H9 (cell line): ENCODE measurements around the gene IGSF9B. TPM values are rescaled to one million over a fixed set of nuclear protein-coding genes. Genes with fewer than 3 reads are reported as not detected.

Experiments
- DNase-seq: peaks from one replicate; pipeline ENCODE4 v3.0.0-alpha.2; 2017
- H2AFZ ChIP-seq: one replicate; pipeline ENCODE4 v1.6.1; 2013; ENCODE audit warnings: mild to moderate bottlenecking, low read length, control low read depth, moderate library complexity
- H2AK5ac ChIP-seq: 2 replicates; pipeline ENCODE4 v1.6.1; 2013; ENCODE audit warnings: low read length, control low read depth, mixed read lengths; ENCODE audit not compliant: insufficient read length
- H2BK120ac ChIP-seq: one replicate; pipeline ENCODE4 v1.6.1; 2013; ENCODE audit warnings: low read depth, mild to moderate bottlenecking, low read length, control low read depth, inconsistent platforms; ENCODE audit not compliant: poor library complexity, severe bottlenecking
- H2BK12ac ChIP-seq: 2 replicates; pipeline ENCODE4 v1.6.1; 2013; ENCODE audit warnings: low read length, control low read depth, mixed read lengths, low read depth; ENCODE audit not compliant: insufficient read length
- H2BK15ac ChIP-seq: 2 replicates; pipeline ENCODE4 v1.6.1; 2013; ENCODE audit warnings: low read depth, low read length, control low read depth
- H2BK20ac ChIP-seq: one replicate; pipeline ENCODE4 v1.6.1; 2013; ENCODE audit warnings: low read depth, mild to moderate bottlenecking, low read length, control low read depth, inconsistent platforms; ENCODE audit not compliant: poor library complexity, severe bottlenecking
- H2BK5ac ChIP-seq: 2 replicates; pipeline ENCODE4 v1.6.1; 2013; ENCODE audit warnings: low read length, control low read depth, mixed read lengths; ENCODE audit not compliant: insufficient read length
- H3K14ac ChIP-seq: 2 replicates; pipeline ENCODE4 v1.6.1; 2013; ENCODE audit warnings: low read length, control low read depth; ENCODE audit not compliant: insufficient read depth
- H3K18ac ChIP-seq: 2 replicates; pipeline ENCODE4 v1.6.1; 2013; ENCODE audit warnings: low read depth, mild to moderate bottlenecking, mixed read lengths, low read length, control low read depth; ENCODE audit not compliant: insufficient read length
- H3K23ac ChIP-seq: 2 replicates; pipeline ENCODE4 v1.6.1; 2013; ENCODE audit warnings: low read length, control low read depth, mixed read lengths, low read depth; ENCODE audit not compliant: insufficient read length
- H3K23me2 ChIP-seq: 2 replicates; pipeline ENCODE4 v1.6.1; 2013; ENCODE audit warnings: low read depth, mild to moderate bottlenecking, mixed read lengths, low read length, control low read depth; ENCODE audit not compliant: insufficient read length, poor library complexity, severe bottlenecking
- H3K27ac ChIP-seq: 2 replicates; pipeline ENCODE4 v1.5.1; 2013; ENCODE audit warnings: low read length, control low read depth, mixed read lengths, low read depth; ENCODE audit not compliant: insufficient read length
- H3K27me3 ChIP-seq: 2 replicates; pipeline ENCODE4 v1.6.1; 2013; ENCODE audit warnings: low read length, control low read depth, inconsistent platforms; ENCODE audit not compliant: insufficient read depth
- H3K4ac ChIP-seq: 2 replicates; pipeline ENCODE4 v1.6.1; 2013; ENCODE audit warnings: low read depth, mild to moderate bottlenecking, control low read depth, inconsistent platforms, low read length, moderate library complexity
- H3K4me1 ChIP-seq: 2 replicates; pipeline ENCODE4 v1.6.1; 2013; ENCODE audit warnings: low read length, control low read depth, inconsistent platforms; ENCODE audit not compliant: insufficient read depth
- H3K4me2 ChIP-seq: 2 replicates; pipeline ENCODE4 v1.6.1; 2013; ENCODE audit warnings: low read length, control low read depth, mixed read lengths; ENCODE audit not compliant: insufficient read length, insufficient read depth
- H3K56ac ChIP-seq: 2 replicates; pipeline ENCODE4 v1.6.1; 2013; ENCODE audit warnings: low read depth, mild to moderate bottlenecking, mixed read lengths, low read length, control low read depth; ENCODE audit not compliant: insufficient read length
- H3K79me1 ChIP-seq: 2 replicates; pipeline ENCODE4 v1.6.1; 2013; ENCODE audit warnings: low read depth, mild to moderate bottlenecking, moderate library complexity, low read length, control low read depth, inconsistent platforms; ENCODE audit not compliant: insufficient read depth, poor library complexity, severe bottlenecking
- H3K79me2 ChIP-seq: 2 replicates; pipeline ENCODE4 v1.6.1; 2013; ENCODE audit warnings: low read length, control low read depth, inconsistent platforms; ENCODE audit not compliant: insufficient read depth
- H3K9ac ChIP-seq: 2 replicates; pipeline ENCODE4 v1.6.1; 2013; ENCODE audit warnings: low read length, control low read depth, mixed read lengths; ENCODE audit not compliant: insufficient read length; ENCODE audit errors: extremely low read depth
- H3K9me3 ChIP-seq: one replicate; pipeline ENCODE4 v1.6.1; 2013; ENCODE audit warnings: low read depth, low read length, inconsistent platforms; ENCODE audit not compliant: control insufficient read depth
- H3T11ph ChIP-seq: one replicate; pipeline ENCODE4 v1.6.1; 2013; ENCODE audit warnings: mild to moderate bottlenecking, low read length, control low read depth, inconsistent platforms
- H4K20me1 ChIP-seq: one replicate; pipeline ENCODE4 v1.6.1; 2013; ENCODE audit not compliant: control insufficient read depth, insufficient read length, insufficient read depth
- H4K5ac ChIP-seq: 2 replicates; pipeline ENCODE4 v1.6.1; 2013; ENCODE audit warnings: low read depth, mild to moderate bottlenecking, mixed read lengths, low read length, control low read depth; ENCODE audit not compliant: insufficient read length
- H4K8ac ChIP-seq: replicated peaks from 2 replicates; pipeline ENCODE4 v1.6.1; 2013; ENCODE audit warnings: low read length, control low read depth, mixed read lengths, low read depth; ENCODE audit not compliant: insufficient read length
- H4K91ac ChIP-seq: 2 replicates; pipeline ENCODE4 v1.6.1; 2013; ENCODE audit warnings: low read depth, mild to moderate bottlenecking, moderate library complexity, mixed read lengths, low read length, control low read depth; ENCODE audit not compliant: insufficient read length
- H3K27ac Mint-ChIP-seq, 3 experiments: 2 replicates in 2 of 3; 3 replicates in 1 of 3; pipeline ENCODE4 v1.8.0; 2020 to 2021; ENCODE audit warnings: mixed read lengths in 3 of 3, mild to moderate bottlenecking in 1 of 3, moderate library complexity in 1 of 3
- H3K27me3 Mint-ChIP-seq: 2 replicates; pipeline ENCODE4 v1.8.0; 2021; ENCODE audit warnings: low read depth, mild to moderate bottlenecking, moderate library complexity, mixed read lengths
- H3K36me3 Mint-ChIP-seq, 3 experiments: 2 replicates in 2 of 3; 3 replicates in 1 of 3; pipeline ENCODE4 v1.8.0; 2020 to 2021; ENCODE audit warnings: low read depth in 3 of 3, mixed read lengths in 3 of 3; ENCODE audit not compliant: insufficient read depth in 1 of 3
- H3K4me1 Mint-ChIP-seq, 2 experiments: 2 replicates each; pipeline ENCODE4 v1.8.0; 2020; ENCODE audit warnings: mixed read lengths in 2 of 2
- H3K4me3 Mint-ChIP-seq, 2 experiments: 2 replicates in 1 of 2; 3 replicates in 1 of 2; pipeline ENCODE4 v1.8.0; 2020 to 2021; ENCODE audit warnings: mild to moderate bottlenecking in 2 of 2, mixed read lengths in 2 of 2, moderate library complexity in 1 of 2
- H3K9me3 Mint-ChIP-seq, 2 experiments: 2 replicates in 1 of 2; 3 replicates in 1 of 2; pipeline ENCODE4 v1.8.0; 2020; ENCODE audit warnings: mild to moderate bottlenecking in 2 of 2, mixed read lengths in 2 of 2, moderate library complexity in 1 of 2
- CTCF ChIP-seq: fragments of 200-600 bp; sonication (generic); conservative IDR thresholded peaks from 3 replicates; pipeline ENCODE4 v1.8.0; 2021; ENCODE audit warnings: antibody characterized with exemption, mild to moderate bottlenecking
- WGBS: extraction: QIAGEN DNeasy Blood & Tissue Kit; methylation state at CpG from one replicate; pipeline ENCODE4 v1.1.7; 2013; ENCODE audit warnings: missing lambda C conversion rate, low lambda C conversion rate, mixed read lengths; ENCODE audit not compliant: insufficient read length; ENCODE audit errors: extremely low coverage; 5-methylcytosine and 5-hydroxymethylcytosine counted together
- total RNA-seq: library from RNA; stranded (reverse); gene quantifications from 2 replicates; pipeline ENCODE4 v1.2.1, GENCODE V29; 2021

Gene IGSF9B
- total RNA-seq, 1 experiment from 2014 or later: 25.7 TPM

- H3K36me3 Mint-ChIP-seq: peaks cover 42 to 48% (median 48%) of the 10 kb centered on the region in 3 experiments
- H4K20me1 ChIP-seq: peaks cover 5% of the 10 kb centered on the region
- H3K27me3 Mint-ChIP-seq: no peaks in the 10 kb centered on the region; the same call in 1 of the 2 replicates
- H3K79me2 ChIP-seq: no peaks in the 10 kb centered on the region
- H3K56ac ChIP-seq: no peak overlapping the region
- H3K4me3 Mint-ChIP-seq: peak overlapping the region in 1 of 2 experiments; percentile 7; a peak in 1 of 5 replicates
- DNase-seq: no peak
- no peaks in the 10 kb centered on the region for H3K23me2 ChIP-seq
- H2BK12ac ChIP-seq: no peak overlapping the region
- no peak overlapping the region for H2BK20ac ChIP-seq
- H3K23ac ChIP-seq: no peak overlapping the region
- H3K4ac ChIP-seq: no peak overlapping the region
- no peak overlapping the region for H2BK15ac ChIP-seq
- no peak overlapping the region for H2AK5ac ChIP-seq
- H3K4me1 ChIP-seq: no peaks in the 10 kb centered on the region
- no peak for TF ChIP-seq CTCF
- no peaks in the 10 kb centered on the region for H3K79me1 ChIP-seq
- peaks cover 0 to 9% of the 10 kb centered on the region in 2 experiments; a peak in 2 of 5 replicates for H3K9me3 Mint-ChIP-seq
- H3K18ac ChIP-seq: no peak overlapping the region
- H3T11ph ChIP-seq: no peak overlapping the region
- no peak overlapping the region for H3K4me2 ChIP-seq
- no peak overlapping the region for H3K27ac ChIP-seq
- no peak overlapping the region for H2BK120ac ChIP-seq
- no peak overlapping the region for H2AFZ ChIP-seq
- WGBS: 100% methylated on average over 35 of the region's 56 CpGs
- H3K27ac Mint-ChIP-seq: peak overlapping the region in 1 of 3 experiments; percentile 13; a peak in 1 of 7 replicates
- H4K5ac ChIP-seq: no peak overlapping the region
- H3K9ac ChIP-seq: no peak overlapping the region
- H3K9me3 ChIP-seq: no peaks in the 10 kb centered on the region
- H3K4me1 Mint-ChIP-seq: peaks cover 0 to under 1% of the 10 kb centered on the region in 2 experiments; a peak in 1 of 4 replicates
- peak overlapping the region; percentile 32 for H4K8ac ChIP-seq
- no peak overlapping the region for H4K91ac ChIP-seq
- no peak overlapping the region for H2BK5ac ChIP-seq
- no peak overlapping the region for H3K14ac ChIP-seq
- no peaks in the 10 kb centered on the region for H3K27me3 ChIP-seq
Observed at GRCh38 chr11:133940034-133940433, 16.7 kb downstream of the IGSF9B start.
